Spinal cord (tissue), 10 donors: ENCODE results near the gene PLA2G2C. TPM values are rescaled to one million over a fixed set of nuclear protein-coding genes. Genes with fewer than 3 reads are reported as not detected.
A peak's percentile ranks its signal among the peaks of the same experiment; 100 is the strongest.

Source experiments
- DNase-seq, 6 donors: peaks; one replicate each; pipeline versions ENCODE4 v3.0.0 to v3.0.0-alpha.2; 2013 to 2015; ENCODE audit warnings: low spot score in 6 of 6, low read depth in 4 of 6
- H3K27ac ChIP-seq: one replicate; pipeline ENCODE4 v1.5.1; 2013; ENCODE audit warnings: low read depth, low read length, control low read depth
- H3K27me3 ChIP-seq: one replicate; pipeline ENCODE4 v1.6.1; 2013; ENCODE audit warnings: low read length; ENCODE audit not compliant: control insufficient read depth, insufficient read depth
- H3K36me3 ChIP-seq: one replicate; pipeline ENCODE4 v1.6.1; 2013; ENCODE audit warnings: low read length; ENCODE audit not compliant: control insufficient read depth, insufficient read depth
- H3K4me1 ChIP-seq: one replicate; pipeline ENCODE4 v1.6.1; 2013; ENCODE audit warnings: low read length; ENCODE audit not compliant: control insufficient read depth, insufficient read depth
- H3K4me3 ChIP-seq: one replicate; pipeline ENCODE4 v1.5.1; 2013; ENCODE audit warnings: low read depth, low read length, control low read depth
- H3K9me3 ChIP-seq: one replicate; pipeline ENCODE4 v1.6.1; 2013; ENCODE audit warnings: low read length; ENCODE audit not compliant: control insufficient read depth, insufficient read depth
- WGBS: methylation state at CpG from one replicate; pipeline ENCODE4 v1.1.5; 2013; ENCODE audit warnings: missing lambda C conversion rate; ENCODE audit not compliant: insufficient coverage; 5-methylcytosine and 5-hydroxymethylcytosine counted together
- polyA plus RNA-seq, 2 donors: library from polyadenylated mRNA; unstranded; fragments of 120-200 nt; gene quantifications; one replicate each; pipeline ENCODE4 v1.2.1, GENCODE V29; 2013; ENCODE audit not compliant: insufficient read length in 2 of 2
- total RNA-seq, 2 donors: library from RNA; depleted of rRNA in 1 of 2; stranded (reverse); fragments of 120-200 nt in 1 of 2; fragments of >200 nt in 1 of 2; gene quantifications; one replicate each; pipeline versions ENCODE4 v1.2.3 to v1.2.4, GENCODE V29; 2013 to 2014
- donor health status: healthy.

Gene PLA2G2C
- total and polyA plus RNA-seq, 4 donors = 0.08 to 0.40 TPM; not detected in 2

GRCh38 chr1:20179371-20180128 is 6.8 kb downstream of the PLA2G2C start:
- DNase-seq = no peak
- Histone ChIP-seq H3K4me3 (no peak overlapping the region), H3K9me3 (no peaks in the 10 kb centered on the region), H3K36me3 (no peaks in the 10 kb centered on the region), H3K27me3 (no peaks in the 10 kb centered on the region), H3K4me1 (peaks cover 4% of the 10 kb centered on the region), H3K27ac (no peak overlapping the region)
- no CpG with 5 or more reads among the region's 2 CpGs for WGBS

GRCh38 chr1:20178634-20179370 is 7.5 kb downstream of the PLA2G2C start:
- H3K9me3 ChIP-seq = no peaks in the 10 kb centered on the region
- no peak for DNase-seq
- 56% methylated on average over 3 of the region's 13 CpGs for WGBS
- no peaks in the 10 kb centered on the region for H3K36me3 ChIP-seq
- no peaks in the 10 kb centered on the region for H3K27me3 ChIP-seq
- H3K27ac ChIP-seq = no peak overlapping the region
- H3K4me3 ChIP-seq = no peak overlapping the region
- H3K4me1 ChIP-seq = peaks cover 4% of the 10 kb centered on the region

- H3K27me3 ChIP-seq = no peaks in the 10 kb centered on the region
- no peak overlapping the region for H3K4me3 ChIP-seq
- 86% methylated on average over 2 of the region's 9 CpGs for WGBS
- H3K4me1 ChIP-seq = peaks cover 4% of the 10 kb centered on the region
- DNase-seq = no peak
- H3K36me3 ChIP-seq = no peaks in the 10 kb centered on the region
- no peaks in the 10 kb centered on the region for H3K9me3 ChIP-seq
- no peak overlapping the region for H3K27ac ChIP-seq
Measured at GRCh38 chr1:20174937-20175666, 11.2 kb downstream of the PLA2G2C start.

GRCh38 chr1:20172033-20172590 is 14.2 kb downstream of the PLA2G2C start:
- Histone ChIP-seq H3K27me3 (no peaks in the 10 kb centered on the region), H3K4me1 (peaks cover 21% of the 10 kb centered on the region), H3K36me3 (no peaks in the 10 kb centered on the region), H3K4me3 (no peak overlapping the region), H3K9me3 (no peaks in the 10 kb centered on the region), H3K27ac (no peak overlapping the region)
- WGBS = 95% methylated on average over 11 of the region's 12 CpGs
- no peak for DNase-seq

- Histone ChIP-seq H3K4me1 (peaks cover 32% of the 10 kb centered on the region), H3K4me3 (no peak overlapping the region), H3K27ac (no peak overlapping the region), H3K27me3 (no peaks in the 10 kb centered on the region), H3K36me3 (no peaks in the 10 kb centered on the region), H3K9me3 (peaks cover 2% of the 10 kb centered on the region)
- 100% methylated on average over 2 of the region's 5 CpGs for WGBS
- DNase-seq = no peak
Measured at GRCh38 chr1:20169932-20170331, 16.4 kb downstream of the PLA2G2C start.

- Histone ChIP-seq H3K4me1 (peaks cover 33% of the 10 kb centered on the region), H3K36me3 (no peaks in the 10 kb centered on the region), H3K9me3 (peaks cover 2% of the 10 kb centered on the region), H3K27me3 (no peaks in the 10 kb centered on the region), H3K4me3 (no peak overlapping the region), H3K27ac (no peak overlapping the region)
- DNase-seq = peak in 2 of 6 donors; percentile 39 to 83
- WGBS = 33% methylated on average over 3 of the region's 9 CpGs
Measured at GRCh38 chr1:20168564-20169491, 17.5 kb downstream of the PLA2G2C start.

- Histone ChIP-seq H3K27me3 (no peaks in the 10 kb centered on the region), H3K4me3 (no peak overlapping the region), H3K27ac (no peak overlapping the region), H3K9me3 (peaks cover 2% of the 10 kb centered on the region), H3K36me3 (no peaks in the 10 kb centered on the region), H3K4me1 (peaks cover 33% of the 10 kb centered on the region)
- 78% methylated on average over 7 of the region's 8 CpGs for WGBS
- no peak for DNase-seq
Measured at GRCh38 chr1:20167126-20167525, 19.2 kb downstream of the PLA2G2C start.

GRCh38 chr1:20166051-20166450 is 20.3 kb downstream of the PLA2G2C start:
- H3K4me3 ChIP-seq = no peak overlapping the region
- no peak for DNase-seq
- H3K27ac ChIP-seq = no peak overlapping the region
- H3K9me3 ChIP-seq = peaks cover 2% of the 10 kb centered on the region
- WGBS = 72% methylated on average over 17 of the region's 17 CpGs
- H3K4me1 ChIP-seq = peaks cover 33% of the 10 kb centered on the region
- no peaks in the 10 kb centered on the region for H3K27me3 ChIP-seq
- H3K36me3 ChIP-seq = no peaks in the 10 kb centered on the region
